Type B pancreatic cell (in vitro differentiated cells): Measurements from ENCODE around the gene MPDZ. TPM values are rescaled to one million over a fixed set of nuclear protein-coding genes. Genes with fewer than 3 reads are reported as not detected.

Experiments used
- DNase-seq: peaks from one replicate; pipeline ENCODE4 v3.0.0; 2021; ENCODE audit warnings: mixed read lengths; ENCODE audit not compliant: unreplicated experiment; ENCODE audit errors: extremely low spot score
- H3K27ac Mint-ChIP-seq: 2 replicates; pipeline ENCODE4 v1.8.0; 2021; ENCODE audit warnings: mild to moderate bottlenecking, mixed read lengths
- H3K27me3 Mint-ChIP-seq: 2 replicates; pipeline ENCODE4 v1.8.0; 2021; ENCODE audit warnings: mixed read lengths
- H3K36me3 Mint-ChIP-seq: 2 replicates; pipeline ENCODE4 v1.8.0; 2021; ENCODE audit warnings: mixed read lengths
- H3K4me1 Mint-ChIP-seq: one replicate; pipeline ENCODE4 v1.8.0; 2021; ENCODE audit warnings: mixed read lengths; ENCODE audit not compliant: unreplicated experiment
- H3K4me3 Mint-ChIP-seq: 2 replicates; pipeline ENCODE4 v1.8.0; 2021; ENCODE audit warnings: mild to moderate bottlenecking, mixed read lengths
- H3K9me3 Mint-ChIP-seq: 2 replicates; pipeline ENCODE4 v1.8.0; 2021; ENCODE audit warnings: mixed read lengths
- CTCF ChIP-seq: fragments of 200-600 bp; sonication (generic); conservative IDR thresholded peaks from 2 replicates; pipeline ENCODE4 v1.5.0; 2021; ENCODE audit warnings: antibody characterized with exemption, mild to moderate bottlenecking
- total RNA-seq: library from RNA; stranded (reverse); gene quantifications from 2 replicates; pipeline ENCODE4 v1.2.1, GENCODE V29; 2021; ENCODE audit warnings: low replicate concordance

The MPDZ gene
- total RNA-seq, 1 donor from 2014 or later = 53.0 TPM

GRCh38 chr9:13083963-13084528 is 195.4 kb downstream of the MPDZ start:
- H3K9me3 Mint-ChIP-seq = no peaks in the 10 kb centered on the region
- no peak overlapping the region for H3K4me3 Mint-ChIP-seq
- H3K36me3 Mint-ChIP-seq = no peaks in the 10 kb centered on the region
- no peaks in the 10 kb centered on the region for H3K27me3 Mint-ChIP-seq
- H3K27ac Mint-ChIP-seq = no peak overlapping the region
- TF ChIP-seq CTCF = no peak
- peaks cover 18% of the 10 kb centered on the region for H3K4me1 Mint-ChIP-seq
- no peak for DNase-seq

- no peak overlapping the region for H3K4me3 Mint-ChIP-seq
- H3K27me3 Mint-ChIP-seq = no peaks in the 10 kb centered on the region
- no peaks in the 10 kb centered on the region for H3K36me3 Mint-ChIP-seq
- no peak overlapping the region for H3K27ac Mint-ChIP-seq
- no peak for DNase-seq
- H3K9me3 Mint-ChIP-seq = no peaks in the 10 kb centered on the region
- H3K4me1 Mint-ChIP-seq = peaks cover 11% of the 10 kb centered on the region
- no peak for TF ChIP-seq CTCF
These were observed 196.1 kb downstream of the MPDZ start for GRCh38 chr9:13083366-13083765.

GRCh38 chr9:13082796-13083195 is 196.7 kb downstream of the MPDZ start:
- no peak for TF ChIP-seq CTCF
- Mint-ChIP-seq H3K4me1 (peaks cover 11% of the 10 kb centered on the region), H3K4me3 (no peak overlapping the region), H3K27ac (no peak overlapping the region), H3K27me3 (no peaks in the 10 kb centered on the region), H3K9me3 (no peaks in the 10 kb centered on the region), H3K36me3 (no peaks in the 10 kb centered on the region)
- DNase-seq = no peak

- no peak for TF ChIP-seq CTCF
- no peak overlapping the region for H3K4me3 Mint-ChIP-seq
- no peak overlapping the region for H3K27ac Mint-ChIP-seq
- no peaks in the 10 kb centered on the region for H3K9me3 Mint-ChIP-seq
- H3K27me3 Mint-ChIP-seq = no peaks in the 10 kb centered on the region
- no peaks in the 10 kb centered on the region for H3K36me3 Mint-ChIP-seq
- no peak for DNase-seq
- H3K4me1 Mint-ChIP-seq = no peaks in the 10 kb centered on the region
These were observed 201.3 kb downstream of the MPDZ start for GRCh38 chr9:13078164-13078563.

GRCh38 chr9:13076616-13077015 is 202.9 kb downstream of the MPDZ start:
- H3K36me3 Mint-ChIP-seq = no peaks in the 10 kb centered on the region
- no peaks in the 10 kb centered on the region for H3K27me3 Mint-ChIP-seq
- DNase-seq = no peak
- no peaks in the 10 kb centered on the region for H3K4me1 Mint-ChIP-seq
- H3K9me3 Mint-ChIP-seq = no peaks in the 10 kb centered on the region
- H3K4me3 Mint-ChIP-seq = no peak overlapping the region
- no peak for TF ChIP-seq CTCF
- H3K27ac Mint-ChIP-seq = no peak overlapping the region

GRCh38 chr9:13071921-13072320 is 207.6 kb downstream of the MPDZ start:
- H3K4me1 Mint-ChIP-seq = peaks cover 8% of the 10 kb centered on the region
- H3K27me3 Mint-ChIP-seq = no peaks in the 10 kb centered on the region
- no peak for TF ChIP-seq CTCF
- no peak for DNase-seq
- H3K36me3 Mint-ChIP-seq = no peaks in the 10 kb centered on the region
- H3K4me3 Mint-ChIP-seq = no peak overlapping the region
- H3K27ac Mint-ChIP-seq = no peak overlapping the region
- H3K9me3 Mint-ChIP-seq = peaks cover 4% of the 10 kb centered on the region
